ENCODE results near the gene MYOF. TPM values are rescaled to one million over a fixed set of nuclear protein-coding genes. Genes with fewer than 3 reads are reported as not detected.

The MYOF gene
- total RNA-seq, 1 donor from 2014 or later: 132 TPM

GRCh38 chr10:93299606-93300287 lies 182.4 kb downstream of the MYOF start:
- H3K4me3 ChIP-seq: no peak overlapping the region
- no peak for DNase-seq
- no peak for TF ChIP-seq CTCF (IDR thresholded peaks at IDR 0.05)

GRCh38 chr10:93299195-93299594 lies 182.9 kb downstream of the MYOF start:
- TF ChIP-seq CTCF (IDR thresholded peaks at IDR 0.05): no peak
- Histone ChIP-seq H3K4me1 (no peaks in the 10 kb centered on the region), H3K36me3 (no peaks in the 10 kb centered on the region), H3K4me3 (no peak overlapping the region), H3K27me3 (no peaks in the 10 kb centered on the region), H3K27ac (no peak overlapping the region), H3K9me3 (no peaks in the 10 kb centered on the region)
- intact Hi-C loops (cut with DNase I): loop anchor here (10.0 kb wide), 1 partner anchor 224 kb away; the partner anchor contains the start of gene CYP26A1
- DNase-seq (no peak), ATAC-seq (no peak)

More at GRCh38 chr10:93299606-93300287, 182.4 kb downstream of the MYOF start:
- no peaks in the 10 kb centered on the region for H3K4me1 ChIP-seq
- H3K27me3 ChIP-seq: no peaks in the 10 kb centered on the region
- H3K36me3 ChIP-seq: no peaks in the 10 kb centered on the region
- ATAC-seq: no peak
- H3K9me3 ChIP-seq: no peaks in the 10 kb centered on the region
- no peak overlapping the region for H3K27ac ChIP-seq
- intact Hi-C loops (cut with DNase I): loop anchor here (10.0 kb wide), 1 partner anchor 225 kb away; the partner anchor contains the start of gene CYP26A1

- intact Hi-C loops (cut with DNase I): loop anchor here (10.0 kb wide), 1 partner anchor 221 kb away; the partner anchor contains the start of gene CYP26A1
Measured at GRCh38 chr10:93296151-93296550, 186.0 kb downstream of the MYOF start.

GRCh38 chr10:93293999-93294398 lies 188.1 kb downstream of the MYOF start:
- ATAC-seq (no peak), DNase-seq (no peak)
- H3K4me1 ChIP-seq: no peaks in the 10 kb centered on the region
- no peak overlapping the region for H3K27ac ChIP-seq
- no peaks in the 10 kb centered on the region for H3K36me3 ChIP-seq
- intact Hi-C loops (cut with DNase I): loop anchor here (10.0 kb wide), 1 partner anchor 219 kb away; the partner anchor contains the start of gene CYP26A1
- no peaks in the 10 kb centered on the region for H3K27me3 ChIP-seq
- H3K4me3 ChIP-seq: no peak overlapping the region
- no peak for TF ChIP-seq CTCF (IDR thresholded peaks at IDR 0.05)
- H3K9me3 ChIP-seq: no peaks in the 10 kb centered on the region

More at GRCh38 chr10:93296151-93296550, 186.0 kb downstream of the MYOF start:
- Histone ChIP-seq H3K4me1 (no peaks in the 10 kb centered on the region), H3K27me3 (no peaks in the 10 kb centered on the region), H3K4me3 (no peak overlapping the region), H3K36me3 (no peaks in the 10 kb centered on the region), H3K9me3 (no peaks in the 10 kb centered on the region), H3K27ac (no peak overlapping the region)
- no peak for TF ChIP-seq CTCF (IDR thresholded peaks at IDR 0.05)
- no peak for DNase-seq
- no peak for ATAC-seq

GRCh38 chr10:93290661-93291354 lies 191.3 kb downstream of the MYOF start:
- ATAC-seq: no peak
- no peaks in the 10 kb centered on the region for H3K9me3 ChIP-seq
- H3K27me3 ChIP-seq: no peaks in the 10 kb centered on the region
- peaks cover 3% of the 10 kb centered on the region for H3K4me1 ChIP-seq
- no peaks in the 10 kb centered on the region for H3K36me3 ChIP-seq
- DNase-seq: no peak
- H3K27ac ChIP-seq: no peak overlapping the region
- no peak overlapping the region for H3K4me3 ChIP-seq
- no peak for TF ChIP-seq CTCF (IDR thresholded peaks at IDR 0.05)
- intact Hi-C loops (cut with DNase I): loop anchor here (10.0 kb wide), 1 partner anchor 216 kb away; the partner anchor contains the start of gene CYP26A1

All from upper lobe of right lung (tissue), 1 donor.